ENCODE measurements around the gene CCNK.

The CCNK gene

DNA sequence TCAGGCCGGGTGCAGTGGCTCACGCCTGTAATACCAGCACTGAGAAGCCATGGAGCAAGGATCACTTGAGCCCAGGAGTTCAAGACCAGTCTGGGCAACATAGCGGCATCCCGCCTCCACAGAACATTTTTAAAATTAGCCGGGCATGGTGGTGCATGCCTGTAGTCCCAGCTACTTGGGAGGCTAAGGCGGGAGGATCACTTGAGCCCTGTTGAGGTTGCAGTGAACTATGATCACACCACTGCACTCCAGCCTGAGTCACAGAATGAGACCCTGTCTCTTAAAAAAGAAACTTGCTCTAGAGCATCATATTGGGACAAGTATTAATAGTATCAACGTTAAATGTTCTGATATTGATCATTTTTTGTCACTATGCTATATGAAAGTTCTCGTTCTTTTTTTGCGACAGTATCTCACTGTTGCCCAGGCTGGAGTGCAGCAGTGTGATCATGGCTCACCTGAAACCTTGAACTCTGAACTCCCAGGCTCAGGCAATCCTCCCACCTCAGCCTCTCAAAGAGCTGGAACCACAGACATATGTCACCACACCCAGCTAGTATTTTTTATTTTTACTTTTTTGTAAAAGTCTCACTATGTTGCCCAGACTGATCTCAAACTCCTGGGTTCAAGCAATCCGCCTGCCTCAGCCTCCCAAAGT, 75.1 kb downstream of the CCNK start:
- DNase-seq: no peak

DNA sequence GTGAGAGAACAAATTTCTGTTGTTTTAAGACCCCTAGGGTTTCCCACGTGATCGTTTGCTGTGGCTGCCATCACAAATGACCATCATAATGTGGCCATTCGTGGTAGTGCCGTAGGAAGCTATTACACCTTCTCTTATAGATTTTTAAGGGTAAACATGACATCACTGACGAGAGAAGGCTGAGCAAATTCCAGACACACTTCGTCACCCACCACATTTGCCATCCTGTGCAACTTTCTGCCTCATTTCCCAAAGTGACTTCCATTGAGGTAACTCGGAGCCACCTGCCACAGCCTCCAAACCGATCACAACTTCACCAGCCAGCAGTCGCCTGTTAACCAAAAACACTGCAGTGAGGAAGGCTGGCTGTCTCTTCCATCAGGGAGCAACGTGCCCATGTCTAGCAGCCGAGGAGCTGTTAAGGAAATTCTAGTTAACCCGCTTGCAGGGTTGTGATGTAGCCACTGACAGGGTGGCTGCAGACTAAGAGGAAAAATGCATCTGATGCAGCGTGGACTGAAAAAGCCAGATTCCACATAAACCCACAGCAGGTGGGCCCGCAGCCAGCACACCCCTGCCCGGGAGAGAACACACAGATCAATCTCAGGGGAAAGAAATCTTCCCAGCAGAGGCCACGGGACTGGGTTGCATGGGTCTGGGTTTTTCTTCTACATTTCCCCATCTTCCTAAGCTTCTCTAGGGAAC, 78.2 kb downstream of the CCNK start:
- DNase-seq: no peak

DNA sequence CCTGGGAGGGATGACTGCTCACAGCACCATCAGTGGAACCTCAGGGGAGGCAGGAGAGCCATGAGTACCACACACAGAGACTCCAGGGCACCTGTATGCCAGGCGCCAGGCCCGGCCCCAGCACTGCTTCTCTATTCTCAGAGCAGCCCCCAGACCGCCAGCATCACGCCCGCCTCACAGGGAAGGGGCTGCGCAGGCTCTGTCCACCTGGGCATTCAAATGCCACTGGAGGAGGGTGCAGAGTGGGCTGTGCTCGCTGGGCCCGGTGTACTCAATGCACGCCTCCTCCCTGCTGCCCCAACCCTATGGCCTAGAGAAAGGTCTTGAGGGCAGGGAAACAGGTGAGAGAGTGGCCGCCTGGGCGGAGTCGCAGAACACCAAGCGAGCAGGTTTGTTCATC, 79.2 kb downstream of the CCNK start:
- DNase-seq: no peak

DNA sequence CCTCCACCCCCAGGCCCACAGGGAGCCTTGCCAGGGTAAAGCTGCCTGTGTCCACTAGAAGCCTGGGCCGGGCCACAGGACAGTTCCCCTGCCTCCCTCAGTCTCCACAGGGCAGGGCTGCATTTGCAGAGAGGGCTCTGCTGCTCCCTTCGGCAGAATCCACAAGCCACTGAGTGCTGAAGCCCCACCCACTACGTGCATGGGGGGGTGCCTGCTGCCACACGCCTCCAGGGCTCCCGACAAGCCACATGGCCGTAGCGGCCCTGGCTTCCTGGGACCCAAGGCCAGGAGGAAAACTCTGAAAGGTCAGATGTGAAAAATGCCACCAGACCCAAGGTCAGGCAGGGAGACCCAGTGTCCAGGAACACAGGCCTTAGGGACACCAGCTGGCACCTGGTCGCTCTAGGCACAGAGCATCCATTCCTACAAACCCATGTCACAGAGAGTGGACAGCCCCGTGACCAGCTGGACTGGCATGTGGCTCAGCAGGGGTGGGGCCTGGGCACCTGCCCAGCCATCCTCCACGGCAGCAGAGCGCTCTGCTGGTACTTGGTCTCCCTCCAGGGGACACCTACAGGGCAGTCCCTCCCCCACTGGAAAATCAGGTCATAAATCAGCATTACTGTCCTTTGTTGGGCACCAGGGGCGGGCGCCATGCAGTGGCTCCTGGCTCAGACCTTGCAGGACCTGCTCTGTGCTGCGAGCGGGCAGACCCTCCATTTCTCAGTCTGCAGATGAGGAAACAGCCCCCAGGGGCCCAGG, 79.9 kb downstream of the CCNK start:
- no peak for DNase-seq

DNA sequence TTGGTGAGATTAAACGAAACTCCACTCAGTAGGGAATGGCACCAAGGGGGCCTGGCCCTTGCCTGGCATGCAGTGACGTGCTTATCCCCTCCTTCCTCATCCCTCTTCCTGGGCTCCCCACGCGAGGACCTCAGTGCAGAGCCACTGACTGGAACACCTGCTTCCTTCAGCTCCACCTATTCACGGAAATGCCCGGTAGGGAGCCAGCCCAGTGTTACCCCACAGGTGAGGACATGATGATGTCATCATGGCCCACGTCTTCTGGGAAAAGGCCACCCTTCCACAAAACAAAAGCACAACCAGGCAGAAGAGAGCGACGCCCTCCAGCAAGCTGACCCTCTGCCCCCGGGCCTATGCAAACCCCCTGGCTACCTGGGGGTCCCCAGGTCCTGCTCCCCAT, 80.7 kb downstream of the CCNK start:
- no peak for DNase-seq

Data from NCI-H1105 (cell line).